Central memory CD8-positive, alpha-beta T cell (primary cell): Measurements from ENCODE around the gene HCLS1.
"Not testable (repeated sequence)": the region's sequence is repeated elsewhere in the genome, so short reads cannot be mapped to it uniquely, and the experiment has no call there.

Experiments
- ATAC-seq: fragments of 150-1000 bp; cut with Tn5 transposase; replicated peaks from 2 replicates; pipeline ENCODE4 v1.10.0; 2022; ENCODE audit warnings: mild to moderate bottlenecking, moderate FRiP score, moderate number of reproducible peaks; ENCODE audit not compliant: poor library complexity, severe bottlenecking; ENCODE audit errors: extremely low read depth
- DNase-seq, 2 donors: peaks; one replicate each; pipeline ENCODE4 v3.0.0; 2021; ENCODE audit warnings: low spot score in 2 of 2
- H3K27ac Mint-ChIP-seq: one replicate; pipeline ENCODE4 v1.8.0; 2022; ENCODE audit warnings: low read depth, mild to moderate bottlenecking, moderate library complexity, mixed read lengths
- H3K27me3 Mint-ChIP-seq: one replicate; pipeline ENCODE4 v1.8.0; 2022; ENCODE audit warnings: mixed read lengths
- H3K36me3 Mint-ChIP-seq: one replicate; pipeline ENCODE4 v1.8.0; 2022; ENCODE audit warnings: mild to moderate bottlenecking, moderate library complexity, mixed read lengths; ENCODE audit not compliant: insufficient read depth
- H3K4me1 Mint-ChIP-seq: one replicate; pipeline ENCODE4 v1.8.0; 2022; ENCODE audit warnings: mixed read lengths
- H3K4me3 Mint-ChIP-seq: one replicate; pipeline ENCODE4 v1.8.0; 2022; ENCODE audit warnings: mild to moderate bottlenecking, moderate library complexity, mixed read lengths
- H3K9me3 Mint-ChIP-seq: one replicate; pipeline ENCODE4 v1.8.0; 2022; ENCODE audit warnings: mixed read lengths

HCLS1 gene

GRCh38 chr3:121606106-121606505 is 54.6 kb downstream of the HCLS1 start:
- no peaks in the 10 kb centered on the region for H3K27me3 Mint-ChIP-seq
- H3K27ac Mint-ChIP-seq, result no peak overlapping the region
- peaks cover 1% of the 10 kb centered on the region for H3K36me3 Mint-ChIP-seq
- no peak for ATAC-seq
- H3K4me3 Mint-ChIP-seq, result no peak overlapping the region
- no peaks in the 10 kb centered on the region for H3K9me3 Mint-ChIP-seq
- DNase-seq, result no peak
- no peaks in the 10 kb centered on the region for H3K4me1 Mint-ChIP-seq

- ATAC-seq (no peak), DNase-seq (no peak)
- peaks cover 1% of the 10 kb centered on the region for H3K36me3 Mint-ChIP-seq
- H3K9me3 Mint-ChIP-seq, result no peaks in the 10 kb centered on the region
- no peak overlapping the region for H3K4me3 Mint-ChIP-seq
- H3K4me1 Mint-ChIP-seq, result no peaks in the 10 kb centered on the region
- H3K27me3 Mint-ChIP-seq, result no peaks in the 10 kb centered on the region
- no peak overlapping the region for H3K27ac Mint-ChIP-seq
Observed at GRCh38 chr3:121604759-121605158, 55.9 kb downstream of the HCLS1 start.

GRCh38 chr3:121601212-121601812 is 59.4 kb downstream of the HCLS1 start:
- peaks cover 1% of the 10 kb centered on the region for H3K36me3 Mint-ChIP-seq
- DNase-seq, result no peak
- H3K4me1 Mint-ChIP-seq, result no peaks in the 10 kb centered on the region
- H3K27ac Mint-ChIP-seq, result no peak overlapping the region
- no peak overlapping the region for H3K4me3 Mint-ChIP-seq
- no peaks in the 10 kb centered on the region for H3K27me3 Mint-ChIP-seq
- H3K9me3 Mint-ChIP-seq, result no peaks in the 10 kb centered on the region
- ATAC-seq, result no peak

DNA sequence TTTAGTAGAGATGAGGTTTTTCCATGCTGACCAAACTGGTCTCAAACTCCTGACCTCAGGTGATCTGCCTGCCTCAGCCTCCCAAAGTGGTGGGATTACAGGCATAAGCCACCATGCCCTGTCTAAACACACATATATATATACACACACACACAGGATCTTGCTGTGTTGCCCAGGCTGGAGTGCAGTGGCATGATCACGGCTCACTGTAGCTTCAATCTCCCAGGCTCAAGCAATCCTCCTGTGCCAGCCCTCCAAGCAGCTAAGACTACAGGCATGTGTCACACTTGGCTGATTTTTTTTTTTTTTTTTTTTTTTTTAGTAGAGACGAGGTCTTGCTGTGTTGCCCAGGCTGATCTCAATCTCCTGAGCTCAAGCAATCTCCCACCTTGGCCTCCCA is 60.8 kb downstream of the HCLS1 start:
- not testable (repeated sequence) for H3K27ac Mint-ChIP-seq, H3K36me3 Mint-ChIP-seq, DNase-seq

GRCh38 chr3:121598564-121598963 is 62.1 kb downstream of the HCLS1 start:
- Mint-ChIP-seq H3K36me3 (no peaks in the 10 kb centered on the region), H3K4me3 (no peak overlapping the region), H3K4me1 (no peaks in the 10 kb centered on the region), H3K27me3 (no peaks in the 10 kb centered on the region), H3K9me3 (no peaks in the 10 kb centered on the region), H3K27ac (no peak overlapping the region)
- DNase-seq (no peak), ATAC-seq (no peak)

More for the DNA sequence above, 60.8 kb downstream of the HCLS1 start:
- H3K27me3 Mint-ChIP-seq, H3K9me3 Mint-ChIP-seq, ATAC-seq, H3K4me3 Mint-ChIP-seq, H3K4me1 Mint-ChIP-seq: not testable (repeated sequence)

GRCh38 chr3:121595765-121596406 is 64.8 kb downstream of the HCLS1 start:
- DNase-seq (no peak), ATAC-seq (no peak)
- H3K4me3 Mint-ChIP-seq, result no peak overlapping the region
- no peaks in the 10 kb centered on the region for H3K4me1 Mint-ChIP-seq
- H3K27me3 Mint-ChIP-seq, result no peaks in the 10 kb centered on the region
- H3K36me3 Mint-ChIP-seq, result no peaks in the 10 kb centered on the region
- H3K27ac Mint-ChIP-seq, result no peak overlapping the region
- H3K9me3 Mint-ChIP-seq, result no peaks in the 10 kb centered on the region

- no peaks in the 10 kb centered on the region for H3K4me1 Mint-ChIP-seq
- H3K9me3 Mint-ChIP-seq, result no peaks in the 10 kb centered on the region
- no peak for ATAC-seq
- peaks cover 9% of the 10 kb centered on the region for H3K27me3 Mint-ChIP-seq
- no peak overlapping the region for H3K27ac Mint-ChIP-seq
- no peak for DNase-seq
- H3K36me3 Mint-ChIP-seq, result no peaks in the 10 kb centered on the region
- no peak overlapping the region for H3K4me3 Mint-ChIP-seq
Observed at GRCh38 chr3:121594850-121595249, 65.9 kb downstream of the HCLS1 start.

DNA sequence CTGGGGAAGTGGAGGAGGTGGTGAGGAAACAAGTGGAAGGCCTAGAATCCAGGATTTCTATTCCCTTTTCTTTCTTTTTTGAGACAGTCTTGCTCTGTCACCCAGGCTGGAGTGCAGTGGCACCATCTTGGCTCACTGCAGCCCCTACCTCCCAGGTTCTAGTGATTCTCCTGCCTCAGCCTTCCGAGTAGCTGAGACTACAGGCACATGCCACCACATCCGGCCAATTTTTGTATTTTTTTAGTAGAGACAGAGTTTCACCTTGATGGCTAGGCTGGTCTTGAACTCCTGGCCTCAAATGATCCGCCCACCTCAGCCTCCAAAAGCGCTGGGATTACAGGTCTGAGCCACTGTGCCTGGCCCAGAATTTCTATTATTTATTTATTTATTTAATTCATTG is 66.9 kb downstream of the HCLS1 start:
- not testable (repeated sequence) for H3K27me3 Mint-ChIP-seq

DNA sequence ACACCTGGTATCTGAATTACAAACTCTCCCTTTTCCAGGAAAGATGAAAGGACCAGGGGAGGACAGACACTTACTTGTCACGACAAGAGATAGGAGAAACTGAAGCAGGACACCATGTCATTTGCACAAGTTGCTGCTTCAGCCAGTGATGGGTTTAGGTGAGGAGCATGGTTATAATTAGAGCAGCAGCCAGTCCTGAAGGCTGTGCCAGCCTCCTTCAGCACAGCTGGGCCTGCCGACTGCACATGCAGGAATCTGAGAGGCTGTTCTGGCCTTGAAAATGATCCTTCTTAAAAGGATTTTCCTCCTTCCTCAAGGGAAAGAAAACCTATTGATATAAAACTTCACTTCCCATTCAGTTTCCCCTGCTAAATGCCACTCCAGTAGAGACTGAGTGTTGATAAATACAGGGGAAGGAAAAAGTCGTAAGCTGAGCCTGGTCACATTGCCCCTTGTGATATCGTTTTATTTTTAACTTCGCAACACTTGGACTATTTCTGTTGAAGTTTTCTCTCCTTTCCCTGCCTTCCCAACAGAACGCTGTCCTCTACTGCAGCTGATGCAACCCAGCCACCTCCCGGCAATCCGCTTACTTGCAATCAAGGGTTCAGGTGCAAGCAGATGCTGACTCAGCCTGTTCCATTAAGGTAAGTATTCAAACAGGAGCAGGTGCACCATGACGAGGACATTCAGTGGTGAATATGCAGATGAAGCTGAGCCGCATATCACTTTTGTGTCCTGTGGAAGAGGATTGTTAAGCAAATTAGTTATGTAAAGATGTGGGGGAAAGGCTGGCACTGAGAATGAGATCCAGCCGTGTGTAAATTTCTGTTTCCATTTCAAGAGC is 67.6 kb downstream of the HCLS1 start, which contains the start of gene FBXO40:
FBXO40 (plus strand) TSS at position 524 of the 847 bp plus-strand sequence. CDS start 27,197 bp downstream, outside the sequence.
- no peak within 1 kb of the TSS for H3K4me3 Mint-ChIP-seq
- H3K36me3 Mint-ChIP-seq, result no peaks in the 10 kb centered on the region
- ATAC-seq, result no peak
- no peaks in the 10 kb centered on the region for H3K9me3 Mint-ChIP-seq
- DNase-seq, result no peak
- H3K4me1 Mint-ChIP-seq, result no peaks in the 10 kb centered on the region
- peaks cover 9% of the 10 kb centered on the region for H3K27me3 Mint-ChIP-seq
- no peak within 1 kb of the TSS for H3K27ac Mint-ChIP-seq

More for the DNA sequence above, 66.9 kb downstream of the HCLS1 start:
- H3K27ac Mint-ChIP-seq, H3K9me3 Mint-ChIP-seq, H3K4me3 Mint-ChIP-seq, H3K4me1 Mint-ChIP-seq, ATAC-seq, H3K36me3 Mint-ChIP-seq, DNase-seq: not testable (repeated sequence)

DNA sequence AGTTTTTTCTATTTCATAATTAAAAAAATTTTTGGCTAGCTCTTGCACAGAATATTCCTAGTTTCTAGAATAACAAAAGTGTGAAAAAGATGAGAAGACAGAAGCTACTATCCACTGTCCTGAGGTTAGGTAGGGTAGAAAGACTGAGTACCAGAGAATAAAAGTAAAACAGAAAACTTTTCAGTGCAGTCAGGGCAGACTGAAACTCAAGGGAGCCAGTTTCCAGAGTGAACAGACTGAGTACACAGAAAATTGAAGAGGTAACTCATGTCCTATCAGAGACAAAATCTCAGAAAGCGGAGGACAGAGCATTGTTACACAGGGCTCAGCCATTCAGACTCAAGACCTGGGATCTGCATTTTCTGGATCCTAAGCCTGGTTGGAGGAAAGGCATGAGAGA is 76.3 kb downstream of the HCLS1 start:
- no peak for ATAC-seq
- Mint-ChIP-seq H3K4me3 (no peak overlapping the region), H3K27me3 (peaks cover 36% of the 10 kb centered on the region), H3K27ac (no peak overlapping the region), H3K4me1 (no peaks in the 10 kb centered on the region), H3K36me3 (no peaks in the 10 kb centered on the region), H3K9me3 (no peaks in the 10 kb centered on the region)
- DNase-seq, result no peak

- H3K4me3 Mint-ChIP-seq, result no peak overlapping the region
- ATAC-seq, result no peak
- H3K9me3 Mint-ChIP-seq, result no peaks in the 10 kb centered on the region
- peaks cover 34% of the 10 kb centered on the region for H3K27me3 Mint-ChIP-seq
- H3K27ac Mint-ChIP-seq, result no peak overlapping the region
- H3K36me3 Mint-ChIP-seq, result no peaks in the 10 kb centered on the region
- no peaks in the 10 kb centered on the region for H3K4me1 Mint-ChIP-seq
- no peak for DNase-seq
Observed at GRCh38 chr3:121581691-121582090, 79.0 kb downstream of the HCLS1 start.
